ENCODE results near the gene LARGE2.

The LARGE2 gene

DNA sequence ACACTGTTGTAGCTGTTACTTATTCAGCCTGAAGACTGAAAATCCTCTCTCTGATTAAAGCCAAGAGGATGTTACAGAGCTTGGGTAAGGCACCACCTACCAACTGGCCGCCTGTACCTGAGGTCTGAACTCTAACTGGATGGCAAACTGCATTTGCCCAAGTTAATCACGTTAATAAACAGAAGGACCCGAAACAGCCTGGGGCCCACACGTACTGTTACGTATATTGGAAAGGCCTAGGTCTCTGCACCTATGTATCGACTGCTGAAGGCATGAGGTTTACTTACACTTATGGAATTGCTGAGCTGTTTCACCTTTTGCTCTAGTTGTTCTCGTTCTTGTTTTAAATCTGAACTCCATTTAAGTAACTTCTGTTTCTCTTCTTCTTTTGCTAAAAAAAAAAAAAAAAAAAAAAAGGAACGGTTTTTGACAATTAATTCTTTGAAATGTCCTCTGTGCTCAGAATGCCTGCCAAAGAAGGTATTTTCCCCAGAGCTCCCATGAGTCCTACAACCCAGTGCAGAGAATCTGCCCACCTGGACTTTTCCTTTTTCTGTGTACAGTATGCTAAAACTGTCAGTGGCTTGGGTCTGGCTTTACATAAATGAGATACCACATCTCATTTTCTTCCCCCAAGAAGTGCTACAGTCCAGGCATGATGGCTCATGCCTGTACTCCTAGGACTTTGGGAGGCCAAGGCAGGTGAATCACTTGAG lies 13.1 kb downstream of the LARGE2 start:
- TF ChIP-seq, protein P1, sequence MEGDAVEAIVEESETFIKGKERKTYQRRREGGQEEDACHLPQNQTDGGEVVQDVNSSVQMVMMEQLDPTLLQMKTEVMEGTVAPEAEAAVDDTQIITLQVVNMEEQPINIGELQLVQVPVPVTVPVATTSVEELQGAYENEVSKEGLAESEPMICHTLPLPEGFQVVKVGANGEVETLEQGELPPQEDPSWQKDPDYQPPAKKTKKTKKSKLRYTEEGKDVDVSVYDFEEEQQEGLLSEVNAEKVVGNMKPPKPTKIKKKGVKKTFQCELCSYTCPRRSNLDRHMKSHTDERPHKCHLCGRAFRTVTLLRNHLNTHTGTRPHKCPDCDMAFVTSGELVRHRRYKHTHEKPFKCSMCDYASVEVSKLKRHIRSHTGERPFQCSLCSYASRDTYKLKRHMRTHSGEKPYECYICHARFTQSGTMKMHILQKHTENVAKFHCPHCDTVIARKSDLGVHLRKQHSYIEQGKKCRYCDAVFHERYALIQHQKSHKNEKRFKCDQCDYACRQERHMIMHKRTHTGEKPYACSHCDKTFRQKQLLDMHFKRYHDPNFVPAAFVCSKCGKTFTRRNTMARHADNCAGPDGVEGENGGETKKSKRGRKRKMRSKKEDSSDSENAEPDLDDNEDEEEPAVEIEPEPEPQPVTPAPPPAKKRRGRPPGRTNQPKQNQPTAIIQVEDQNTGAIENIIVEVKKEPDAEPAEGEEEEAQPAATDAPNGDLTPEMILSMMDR (IDR thresholded peaks at IDR 0.05; ENCODE audit: low read depth, low read length, missing control alignments): no peak
- no peak for DNase-seq (ENCODE audit: extremely low read depth, low read depth)
- H3K4me3 ChIP-seq (replicated peaks; ENCODE audit: low read depth, low read length): no peak overlapping the region

DNA sequence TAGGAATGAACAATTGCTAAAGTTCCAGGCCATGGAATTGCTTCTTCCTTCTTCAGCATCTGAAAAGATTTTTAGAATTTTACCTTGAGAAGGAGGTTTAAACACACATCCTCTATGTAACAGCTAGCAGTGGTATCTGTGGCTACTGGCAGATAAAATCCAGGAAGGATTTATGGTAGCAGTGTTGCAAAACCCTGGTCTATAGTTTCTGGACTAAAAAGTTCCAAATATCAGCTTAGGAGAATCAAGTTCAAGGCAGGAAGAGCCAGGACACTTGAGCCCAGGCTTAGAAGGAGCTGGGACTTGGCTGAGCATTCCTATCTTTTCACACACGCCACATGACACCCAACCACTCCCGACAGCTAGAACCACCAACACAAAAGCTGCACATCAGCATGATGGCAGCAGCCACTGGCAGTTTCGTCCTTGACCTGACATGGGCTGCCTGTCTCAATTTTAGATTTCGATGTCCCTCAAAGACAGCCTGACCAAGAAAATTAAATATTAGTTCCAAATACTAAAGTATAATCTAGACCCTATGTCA lies 14.1 kb downstream of the LARGE2 start:
- no peak overlapping the region for H3K4me3 ChIP-seq (replicated peaks; ENCODE audit: low read depth, low read length)
- TF ChIP-seq, protein P1 (IDR thresholded peaks at IDR 0.05; ENCODE audit: low read depth, low read length, missing control alignments): no peak
- no peak for DNase-seq (ENCODE audit: extremely low read depth, low read depth)

DNA sequence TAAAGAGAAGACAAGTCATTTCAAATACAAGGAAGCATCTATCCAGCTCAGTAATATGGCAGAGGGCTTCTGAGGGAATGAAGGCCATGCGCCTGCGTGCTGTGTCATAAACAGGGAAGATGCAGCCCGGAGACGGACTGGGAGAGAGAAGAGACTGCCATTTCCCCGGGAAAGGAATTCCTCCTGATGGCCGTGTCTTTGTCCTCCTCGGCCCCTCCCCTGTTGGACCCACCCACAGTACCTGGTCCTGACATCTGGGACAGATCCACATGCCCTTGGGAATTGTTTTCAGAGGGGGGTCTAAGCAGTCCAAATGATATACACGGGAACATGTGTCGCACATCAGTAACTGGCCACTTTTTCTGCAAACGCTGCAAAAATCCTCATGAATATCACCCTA lies 15.5 kb downstream of the LARGE2 start:
- TF ChIP-seq, protein P1 (IDR thresholded peaks at IDR 0.05; ENCODE audit: low read depth, low read length, missing control alignments): no peak
- no peak for DNase-seq (ENCODE audit: extremely low read depth, low read depth)
- no peak overlapping the region for H3K4me3 ChIP-seq (replicated peaks; ENCODE audit: low read depth, low read length)

DNA sequence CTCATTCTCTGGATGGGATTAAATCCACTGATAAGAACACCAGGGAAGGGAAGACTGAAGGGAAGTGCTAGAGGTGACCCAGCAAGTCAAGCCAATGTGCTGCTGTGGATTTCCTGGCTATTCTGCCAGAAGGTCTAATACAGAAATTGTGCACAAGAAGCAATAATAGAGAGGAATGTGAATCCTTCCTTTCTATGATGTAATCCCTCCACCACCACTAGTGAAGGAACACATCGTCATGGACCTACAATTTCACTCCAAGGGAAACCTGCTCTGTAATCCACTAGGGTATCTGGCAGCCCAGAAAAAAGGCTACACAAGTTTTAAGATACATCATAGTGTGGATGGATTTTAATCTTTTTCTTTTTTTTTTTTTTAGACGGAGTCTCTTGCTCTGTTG lies 17.4 kb downstream of the LARGE2 start:
- TF ChIP-seq, protein P1 (IDR thresholded peaks at IDR 0.05; ENCODE audit: low read depth, low read length, missing control alignments): no peak
- no peak for DNase-seq (ENCODE audit: extremely low read depth, low read depth)
- H3K4me3 ChIP-seq (replicated peaks; ENCODE audit: low read depth, low read length): no peak overlapping the region

DNA sequence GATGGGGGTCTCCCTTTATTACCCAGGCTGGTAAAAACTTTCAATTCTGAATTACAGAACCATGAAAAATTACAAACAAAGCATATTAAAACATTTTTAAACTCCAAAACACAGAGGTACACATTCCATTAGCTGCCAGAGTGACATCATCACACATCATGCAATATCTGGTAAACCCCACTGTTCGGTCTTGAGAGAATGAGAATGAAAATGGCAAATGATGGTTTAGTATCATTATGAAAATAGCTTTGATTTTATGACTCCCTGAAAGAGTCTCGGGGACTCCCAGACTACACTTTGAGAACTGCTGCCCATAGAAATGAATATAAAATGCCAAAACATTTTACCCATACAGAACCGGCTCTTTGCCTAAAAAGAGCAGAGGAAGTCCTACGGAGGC lies 18.8 kb downstream of the LARGE2 start:
- no peak overlapping the region for H3K4me3 ChIP-seq (replicated peaks; ENCODE audit: low read depth, low read length)
- no peak for DNase-seq (ENCODE audit: extremely low read depth, low read depth)
- TF ChIP-seq, protein P1 (IDR thresholded peaks at IDR 0.05; ENCODE audit: low read depth, low read length, missing control alignments): no peak

DNA sequence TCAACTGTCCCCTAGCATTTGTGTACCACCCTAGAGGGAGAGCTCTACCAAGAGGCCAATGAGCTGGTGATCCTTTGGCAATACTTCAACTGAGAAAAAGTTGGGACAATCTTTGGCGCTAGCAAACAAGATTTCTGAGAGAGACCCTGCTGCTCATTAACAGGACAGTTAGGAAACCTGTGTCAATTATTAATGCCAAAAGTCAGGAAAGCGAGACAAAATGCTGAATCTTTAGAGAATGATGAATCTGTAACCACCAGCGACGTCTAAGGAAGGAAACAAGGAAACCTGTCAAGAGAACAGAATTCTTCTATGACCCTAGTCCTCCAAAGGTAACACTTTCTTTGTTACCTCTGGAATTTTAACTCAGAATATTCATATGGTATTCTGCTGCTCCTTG lies 19.9 kb downstream of the LARGE2 start:
- no peak for DNase-seq (ENCODE audit: extremely low read depth, low read depth)
- H3K4me3 ChIP-seq (replicated peaks; ENCODE audit: low read depth, low read length): no peak overlapping the region
- TF ChIP-seq, protein P1 (IDR thresholded peaks at IDR 0.05; ENCODE audit: low read depth, low read length, missing control alignments): no peak

Measured in HFF-Myc (cell line).